H1 (cell line): Measurements from ENCODE around the gene NPL. TPM values are rescaled to one million over a fixed set of nuclear protein-coding genes. Genes with fewer than 3 reads are reported as not detected.

Source experiments
- CTCF ChIA-PET: fragments of 300-600 bp; sonication (Branson Sonifier 250); formaldehyde crosslinking; loops from one replicate; lab custom pipeline; 2021; ENCODE audit not compliant: partially characterized antibody; lab: Charles Lee
- POLR2A ChIA-PET: fragments of 300-600 bp; sonication (Branson Sonifier 250); formaldehyde crosslinking; loops from one replicate; lab custom pipeline; 2021; ENCODE audit warnings: inconsistent platforms; ENCODE audit not compliant: partially characterized antibody; lab: Charles Lee
- DNase-seq, 2 experiments: peaks; one replicate each; pipeline versions ENCODE4 v3.0.0 to v3.0.0-alpha.2; 2010 to 2022; ENCODE audit warnings: low spot score in 2 of 2, low read depth in 1 of 2, mixed read lengths in 1 of 2
- FAIRE-seq: peaks from 2 replicates; lab custom pipeline; 2011; peaks lifted over from hg19 to GRCh38; lab: Jason Lieb, UNC
- H2AFZ ChIP-seq: 2 replicates; pipeline ENCODE4 v1.8.1; 2012; ENCODE audit warnings: low read length, inconsistent platforms
- H2AK5ac ChIP-seq: 2 replicates; pipeline ENCODE4 v1.6.1; 2013; ENCODE audit warnings: low read depth, low read length
- H2BK120ac ChIP-seq: replicated peaks from 2 replicates; pipeline ENCODE3; 2013; ENCODE audit warnings: low read depth, low read length, inconsistent platforms
- H2BK12ac ChIP-seq: 2 replicates; pipeline ENCODE4 v1.6.1; 2013; ENCODE audit warnings: low read depth, low read length
- H2BK15ac ChIP-seq: 2 replicates; pipeline ENCODE4 v1.6.1; 2013; ENCODE audit warnings: low read length
- H2BK20ac ChIP-seq: 2 replicates; pipeline ENCODE4 v1.6.1; 2013; ENCODE audit warnings: low read length
- H2BK5ac ChIP-seq: 2 replicates; pipeline ENCODE4 v1.6.1; 2013; ENCODE audit warnings: low read depth, low read length
- H3K14ac ChIP-seq: 2 replicates; pipeline ENCODE4 v1.6.1; 2013; ENCODE audit warnings: inconsistent platforms; ENCODE audit not compliant: insufficient read length
- H3K18ac ChIP-seq: 2 replicates; pipeline ENCODE4 v1.6.1; 2013; ENCODE audit warnings: low read length; ENCODE audit errors: extremely low read depth
- H3K23ac ChIP-seq: 2 replicates; pipeline ENCODE4 v1.6.1; 2013; ENCODE audit warnings: inconsistent platforms; ENCODE audit not compliant: insufficient read length
- H3K23me2 ChIP-seq: 2 replicates; pipeline ENCODE4 v1.6.1; 2013; ENCODE audit warnings: low read depth, low read length
- H3K27ac ChIP-seq: 2 replicates; pipeline ENCODE4 v1.6.1; 2011; ENCODE audit warnings: low read depth, low read length, inconsistent platforms
- H3K27me3 ChIP-seq, 4 experiments: replicated peaks in 1 of 4; 1 replicate in 1 of 4; 2 replicates in 3 of 4; pipeline versions ENCODE4 v1.6.1 to v1.8.1; 2011 to 2013; ENCODE audit warnings: low read length in 3 of 4, mild to moderate bottlenecking in 3 of 4, inconsistent platforms in 2 of 4, mixed read lengths in 2 of 4, moderate library complexity in 1 of 4; ENCODE audit not compliant: control insufficient read depth in 3 of 4, insufficient read depth in 3 of 4; ENCODE audit errors: extremely low read depth in 1 of 4
- H3K36me3 ChIP-seq, 4 experiments: 2 replicates each; pipeline versions ENCODE4 v1.6.1 to v1.8.1; 2011 to 2013; ENCODE audit warnings: mild to moderate bottlenecking in 4 of 4, low read length in 3 of 4, moderate library complexity in 2 of 4, control low read depth in 1 of 4, inconsistent platforms in 1 of 4; ENCODE audit not compliant: insufficient read depth in 4 of 4, control insufficient read depth in 2 of 4
- H3K4ac ChIP-seq: replicated peaks from 2 replicates; pipeline ENCODE3; 2013; ENCODE audit warnings: low read length, low read depth, mixed read lengths, inconsistent platforms; ENCODE audit not compliant: insufficient read length
- H3K4me1 ChIP-seq, 4 experiments: replicated peaks in 1 of 4; 1 replicate in 1 of 4; 2 replicates in 3 of 4; pipeline versions ENCODE4 v1.6.1 to v1.8.1; 2011 to 2013; ENCODE audit warnings: low read length in 3 of 4, inconsistent platforms in 2 of 4, mixed read lengths in 1 of 4; ENCODE audit not compliant: insufficient read depth in 4 of 4, control insufficient read depth in 3 of 4
- H3K4me2 ChIP-seq, 2 experiments: 2 replicates each; pipeline versions ENCODE4 v1.6.1 to v1.8.1; 2011 to 2013; ENCODE audit warnings: low read depth in 2 of 2, low read length in 2 of 2, control low read depth in 1 of 2, inconsistent platforms in 1 of 2, mild to moderate bottlenecking in 1 of 2; ENCODE audit not compliant: insufficient read depth in 1 of 2
- H3K4me3 ChIP-seq, 4 experiments: fragments of 200-600, 300-600 bp in 1 of 4; sonication (generic), shearing (Covaris generic), sonication (Bioruptor Twin) in 1 of 4; 2 replicates each; pipeline versions ENCODE4 v1.5.1 to v1.8.1; 2011 to 2016; ENCODE audit warnings: low read length in 4 of 4, low read depth in 3 of 4, control low read depth in 2 of 4, inconsistent platforms in 2 of 4, mild to moderate bottlenecking in 2 of 4, mixed read lengths in 1 of 4, moderate library complexity in 1 of 4; ENCODE audit not compliant: insufficient read depth in 2 of 4; ENCODE audit errors: extremely low read depth in 1 of 4
- H3K56ac ChIP-seq: replicated peaks from 2 replicates; pipeline ENCODE3; 2013; ENCODE audit warnings: low read depth, mild to moderate bottlenecking, mixed read lengths, low read length, inconsistent platforms; ENCODE audit not compliant: insufficient read length
- H3K79me1 ChIP-seq: 2 replicates; pipeline ENCODE4 v1.6.1; 2013; ENCODE audit warnings: low read depth, low read length, control low read depth
- H3K79me2 ChIP-seq, 2 experiments: 2 replicates each; pipeline versions ENCODE4 v1.6.1 to v1.8.1; 2012 to 2013; ENCODE audit warnings: low read length in 2 of 2, mild to moderate bottlenecking in 2 of 2, inconsistent platforms in 1 of 2; ENCODE audit not compliant: insufficient read depth in 2 of 2, control insufficient read depth in 1 of 2
- H3K9ac ChIP-seq, 4 experiments: replicated peaks in 1 of 4; 1 replicate in 1 of 4; 2 replicates in 3 of 4; pipeline versions ENCODE4 v1.6.1 to v1.8.1; 2011 to 2013; ENCODE audit warnings: low read depth in 3 of 4, low read length in 3 of 4, control low read depth in 2 of 4, mild to moderate bottlenecking in 2 of 4, moderate library complexity in 2 of 4, inconsistent platforms in 1 of 4; ENCODE audit errors: extremely low read depth in 1 of 4
- H3K9me3 ChIP-seq, 2 experiments: 2 replicates each; pipeline versions ENCODE4 v1.6.1 to v1.8.1; 2012 to 2013; ENCODE audit warnings: mild to moderate bottlenecking in 2 of 2, moderate library complexity in 2 of 2, control low read depth in 1 of 2, inconsistent platforms in 1 of 2, low read depth in 1 of 2, low read length in 1 of 2, mixed read lengths in 1 of 2; ENCODE audit not compliant: insufficient read depth in 2 of 2
- H4K20me1 ChIP-seq, 2 experiments: replicated peaks in 1 of 2; 2 replicates each; pipeline versions ENCODE3 to v1.8.1; 2011 to 2013; ENCODE audit warnings: inconsistent platforms in 2 of 2, low read length in 2 of 2, mild to moderate bottlenecking in 1 of 2; ENCODE audit not compliant: insufficient read depth in 2 of 2, control insufficient read depth in 1 of 2
- H4K5ac ChIP-seq: 2 replicates; pipeline ENCODE4 v1.6.1; 2013; ENCODE audit warnings: low read length, low read depth, mixed read lengths, inconsistent platforms; ENCODE audit not compliant: insufficient read length
- H4K8ac ChIP-seq: 2 replicates; pipeline ENCODE4 v1.8.0; 2013; ENCODE audit warnings: mild to moderate bottlenecking, moderate library complexity, low read length, inconsistent platforms; ENCODE audit not compliant: insufficient read depth; ENCODE audit errors: extremely low read depth
- H4K91ac ChIP-seq: replicated peaks from 2 replicates; pipeline ENCODE3; 2013; ENCODE audit warnings: low read length, mixed read lengths, inconsistent platforms; ENCODE audit not compliant: insufficient read length
- CREB1 ChIP-seq: IDR thresholded peaks from 2 replicates; pipeline ENCODE4 v1.6.1; 2012; ENCODE audit warnings: inconsistent platforms
- NRF1 ChIP-seq: IDR thresholded peaks from 2 replicates; pipeline ENCODE4 v1.6.1; 2011; ENCODE audit warnings: mild to moderate bottlenecking, low read depth, low read length, improper control_type of control experiment
- POLR2A ChIP-seq, 2 experiments: IDR thresholded peaks; 1 replicate in 1 of 2; 2 replicates in 1 of 2; pipeline ENCODE4 v1.6.1; 2011; ENCODE audit warnings: low read depth in 2 of 2, low read length in 2 of 2, mild to moderate bottlenecking in 2 of 2; ENCODE audit errors: control extremely low read depth in 1 of 2
- WGBS, 2 experiments: shearing (Covaris generic) in 1 of 2; methylation state at CpG; one replicate each; pipeline versions ENCODE4 v1.1.6 to v1.1.7; 2013 to 2015; ENCODE audit warnings: low lambda C conversion rate in 2 of 2, mixed read lengths in 2 of 2, inconsistent platforms in 1 of 2, low coverage in 1 of 2, missing lambda C conversion rate in 1 of 2; ENCODE audit not compliant: insufficient replicate concordance in 2 of 2, insufficient coverage in 1 of 2, insufficient read length in 1 of 2; ENCODE audit errors: extremely low coverage in 1 of 2, missing lambda C conversion rate in 1 of 2; 5-methylcytosine and 5-hydroxymethylcytosine counted together
- polyA plus RNA-seq, 7 experiments: library from polyadenylated mRNA; depleted of rRNA in 3 of 7; stranded (reverse) in 5 of 7; unstranded in 2 of 7; fragments of >200 nt in 5 of 7; fragments of 200-250 nt in 2 of 7; gene quantifications; 1 replicate in 5 of 7; 2 replicates in 1 of 7; 4 replicates in 1 of 7; pipeline versions ENCODE4 v1.2.1 to v1.2.3, GENCODE V29; 2011 to 2013; ENCODE audit warnings: missing spikeins in 2 of 7, mixed read lengths in 2 of 7
- total RNA-seq: library from RNA; stranded (reverse); fragmentation: NEBNext Ultra II Directional; extraction: Animal tissue kit (Norgen Biotek cat#: 25700); gene quantifications from 2 replicates; pipeline ENCODE4 v1.2.1, GENCODE V29; 2021

NPL gene
- total and polyA plus RNA-seq, 2 of the 8 experiments (the other 6 are each of a cell fraction or from before 2014, with no cell fraction given): 2.2 to 4.4 TPM

DNA sequence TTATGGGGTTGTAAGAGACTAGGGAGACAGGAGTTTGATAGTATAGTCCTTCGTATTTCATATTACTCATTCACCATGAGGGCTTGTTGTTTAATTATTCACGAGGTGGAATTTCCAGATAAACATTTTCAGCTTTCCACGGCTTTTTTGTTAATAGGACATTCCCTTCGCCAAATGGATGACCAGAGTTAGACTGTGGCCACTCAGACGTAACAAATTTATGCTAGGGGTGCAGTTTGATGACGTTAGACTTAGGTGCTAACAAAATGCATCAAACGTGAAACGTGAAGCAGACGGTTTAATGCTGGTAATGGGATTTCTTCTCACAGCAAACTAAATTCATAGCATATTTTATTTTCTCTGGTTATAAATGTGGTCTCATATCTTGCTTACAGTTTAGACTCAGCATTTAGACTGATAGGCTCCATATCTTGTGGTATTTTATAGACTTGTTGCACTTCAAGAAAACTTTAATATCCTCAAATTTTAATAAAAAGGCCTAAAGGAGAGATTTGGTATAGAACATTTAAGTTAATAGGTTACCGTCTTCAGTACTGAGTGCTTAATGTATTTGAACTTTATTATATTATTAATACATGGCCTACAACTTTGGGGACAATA, 51.9 kb downstream of the NPL start:
- Histone ChIP-seq H2AFZ (no peak overlapping the region), H3K23me2 (peaks cover 7% of the 10 kb centered on the region), H2AK5ac (no peak overlapping the region), H3K79me1 (peaks cover 6% of the 10 kb centered on the region; the same call in 1 of the 2 replicates), H3K4me3 (peak overlapping the region; percentile 88 to 99 (median 94); a peak in 7 of 8 replicates), H2BK15ac (no peak overlapping the region), H4K8ac (no peak overlapping the region), H3K9ac (peak overlapping the region in 2 of 4 experiments; percentile 37 to 42; a peak in 3 of 7 replicates), H2BK120ac (no peak overlapping the region), H3K14ac (no peak overlapping the region), H2BK5ac (no peak overlapping the region), H4K20me1 (peaks cover 26 to 51% of the 10 kb centered on the region in 2 experiments), H3K36me3 (peaks cover 5 to 53% (median 20%) of the 10 kb centered on the region in 4 experiments; a peak in 7 of 8 replicates), H4K5ac (no peak overlapping the region), H3K27ac (no peak overlapping the region), H2BK12ac (no peak overlapping the region), H4K91ac (no peak overlapping the region), H3K27me3 (no peaks in the 10 kb centered on the region), H3K9me3 (no peaks in the 10 kb centered on the region), H3K4ac (no peak overlapping the region), H3K23ac (no peak overlapping the region), H3K4me1 (peaks cover 0 to 15% (median 6%) of the 10 kb centered on the region in 4 experiments; a peak in 4 of 7 replicates)
- ChIA-PET POLR2A (interaction anchor here (0.9 to 3.9 kb wide), 13 partner anchors 11 to 682 kb away, joined by 3 to 34 read pairs (median 11); no protein-coding TSS in a partner anchor), CTCF (no interaction called here)
- FAIRE-seq (no peak), DNase-seq (no peak)
- WGBS, 2 experiments: 52% methylated on average over 10 of the region's 10 CpGs; no CpG with 5 or more reads in 1 of the 2 experiments
- peak in 1 of 2 experiments; percentile 48; a peak in 2 of 3 replicates for TF ChIP-seq POLR2A (IDR thresholded peaks at IDR 0.05; ENCODE audit: control extremely low read depth in 1 of 2, low read depth in 2 of 2, low read length in 2 of 2)
- peak; percentile 64; the same call in 1 of the 2 replicates for TF ChIP-seq CREB1
- TF ChIP-seq NRF1: no peak
- TF ChIP-seq, all 59 proteins: peak for 2
- H3K56ac ChIP-seq: no peak overlapping the region
- H3K79me2 ChIP-seq: peaks cover 57 to 70% of the 10 kb centered on the region in 2 experiments
- H2BK20ac ChIP-seq: no peak overlapping the region
- H3K4me2 ChIP-seq: peak overlapping the region; percentile 74 to 81
- no peak overlapping the region for H3K18ac ChIP-seq
